Breast epithelium (tissue), 4 donors: ENCODE data around the gene ZNF629. TPM values are rescaled to one million over a fixed set of nuclear protein-coding genes. Genes with fewer than 3 reads are reported as not detected.
A peak's percentile ranks its signal among the peaks of the same experiment; 100 is the strongest.

Experiments
- DNase-seq, 2 donors: peaks; one replicate each; pipeline ENCODE4 v3.0.0-alpha.2; 2019; ENCODE audit warnings: low spot score in 2 of 2
- H3K27ac ChIP-seq, 2 donors: fragments of 200-600 bp; sonication (generic) in 1 of 2; one replicate each; pipeline ENCODE4 v1.5.1; 2016 to 2019; ENCODE audit warnings: mild to moderate bottlenecking in 1 of 2
- H3K27me3 ChIP-seq, 2 donors: fragments of 200-600 bp; sonication (generic) in 1 of 2; one replicate each; pipeline versions ENCODE4 v1.5.1 to v1.6.0; 2017 to 2019; ENCODE audit warnings: control low read depth in 1 of 2, mild to moderate bottlenecking in 1 of 2
- H3K36me3 ChIP-seq: fragments of 200-600 bp; one replicate; pipeline ENCODE4 v1.5.1; 2019
- H3K4me1 ChIP-seq, 2 donors: fragments of 200-600 bp; sonication (generic); one replicate each; pipeline ENCODE4 v1.5.1; 2016 to 2019; ENCODE audit warnings: control low read depth in 1 of 2
- H3K4me3 ChIP-seq, 3 donors: fragments of 200-600 bp; sonication (generic); 1 replicate in 2 of 3; 2 replicates in 1 of 3; pipeline ENCODE4 v1.5.1; 2016 to 2019; ENCODE audit warnings: mild to moderate bottlenecking in 3 of 3, moderate library complexity in 2 of 3
- H3K9me3 ChIP-seq, 2 donors: fragments of 200-600 bp; sonication (generic) in 1 of 2; one replicate each; pipeline ENCODE4 v1.5.1; 2016 to 2019; ENCODE audit warnings: control low read depth in 1 of 2
- CTCF ChIP-seq, 3 donors: fragments of 450-650 bp; IDR thresholded peaks; one replicate each; pipeline ENCODE4 v1.5.1; 2016 to 2017; ENCODE audit warnings: antibody characterized with exemption in 3 of 3, mild to moderate bottlenecking in 3 of 3, moderate library complexity in 3 of 3
- POLR2A ChIP-seq: fragments of 450-650 bp; IDR thresholded peaks from one replicate; pipeline ENCODE4 v1.6.1; 2016; ENCODE audit warnings: antibody characterized with exemption, mild to moderate bottlenecking, moderate library complexity
- POLR2AphosphoS5 ChIP-seq, 3 donors: sonication (generic); formaldehyde crosslinking; IDR thresholded peaks; one replicate each; pipeline ENCODE4 v1.6.1; 2017; ENCODE audit warnings: antibody characterized with exemption in 3 of 3
- intact Hi-C: fragments of 100-400 bp; cut with DNase I; formaldehyde crosslinking; loops from one replicate; pipeline ENCODE4 v1.15.1; 2023; ENCODE audit warnings: low total_unique reads
- total RNA-seq, 3 donors: library from RNA; depleted of rRNA; stranded (reverse); fragments of >200 nt; gene quantifications; one replicate each; pipeline ENCODE4 v1.1.0, GENCODE V29; 2016

The ZNF629 gene
- total RNA-seq: 10 to 100 TPM in 2 of 3 donors, 1 to 10 TPM in 1; 9.4 to 16.2 (median 10.5) TPM

- H3K4me1 ChIP-seq: peaks cover 0 to 6% of the 10 kb centered on the region in 2 donors
- H3K9me3 ChIP-seq: no peaks in the 10 kb centered on the region
- DNase-seq: peak; percentile 54 to 74
- intact Hi-C loops: no loop called here
- peak within 1 kb of the TSS; percentile 93 to 97 (median 96) for H3K4me3 ChIP-seq
- no peaks in the 10 kb centered on the region for H3K27me3 ChIP-seq
- peaks cover 11% of the 10 kb centered on the region for H3K36me3 ChIP-seq
- TF ChIP-seq CTCF (IDR thresholded peaks at IDR 0.05): peak in 1 of 3 donors; percentile 25
- no peak for TF ChIP-seq POLR2A
- peak in 1 of 3 donors; percentile 26 for TF ChIP-seq POLR2AphosphoS5 (IDR thresholded peaks at IDR 0.05)
- peak within 1 kb of the TSS; percentile 91 for H3K27ac ChIP-seq
Measured at GRCh38 chr16:30786936-30787612, at the start of gene ZNF629. ZNF629 (minus strand) TSS chr16:30787205; CDS start chr16:30784482, 2,723 bp downstream.

- no peak overlapping the region for H3K27ac ChIP-seq
- intact Hi-C loops: no loop called here
- no peak for DNase-seq
- no peaks in the 10 kb centered on the region for H3K4me1 ChIP-seq
- no peaks in the 10 kb centered on the region for H3K27me3 ChIP-seq
- H3K4me3 ChIP-seq: no peak overlapping the region
- no peaks in the 10 kb centered on the region for H3K9me3 ChIP-seq
- no peaks in the 10 kb centered on the region for H3K36me3 ChIP-seq
- no peak for TF ChIP-seq CTCF (IDR thresholded peaks at IDR 0.05)
- no peak for TF ChIP-seq POLR2AphosphoS5 (IDR thresholded peaks at IDR 0.05)
- TF ChIP-seq POLR2A: no peak
Measured at GRCh38 chr16:30834130-30834740, 47.2 kb upstream of the ZNF629 start.

GRCh38 chr16:30830072-30830417 lies 43.0 kb upstream of the ZNF629 start:
- H3K4me1 ChIP-seq: no peaks in the 10 kb centered on the region
- no peak for DNase-seq

GRCh38 chr16:30829130-30830071 lies 42.4 kb upstream of the ZNF629 start:
- no peaks in the 10 kb centered on the region for H3K4me1 ChIP-seq
- no peak for TF ChIP-seq CTCF (IDR thresholded peaks at IDR 0.05)
- TF ChIP-seq POLR2AphosphoS5 (IDR thresholded peaks at IDR 0.05): no peak
- no peak for TF ChIP-seq POLR2A
- H3K9me3 ChIP-seq: no peaks in the 10 kb centered on the region
- no peak for DNase-seq
- intact Hi-C loops: no loop called here
- H3K27ac ChIP-seq: no peak overlapping the region
- no peaks in the 10 kb centered on the region for H3K27me3 ChIP-seq
- H3K4me3 ChIP-seq: no peak overlapping the region
- H3K36me3 ChIP-seq: no peaks in the 10 kb centered on the region

More at GRCh38 chr16:30830072-30830417, 43.0 kb upstream of the ZNF629 start:
- H3K4me3 ChIP-seq: no peak overlapping the region
- H3K27me3 ChIP-seq: no peaks in the 10 kb centered on the region
- no peaks in the 10 kb centered on the region for H3K36me3 ChIP-seq
- TF ChIP-seq POLR2AphosphoS5 (IDR thresholded peaks at IDR 0.05) (no peak), CTCF (IDR thresholded peaks at IDR 0.05) (no peak), POLR2A (no peak)
- H3K27ac ChIP-seq: no peak overlapping the region
- no peaks in the 10 kb centered on the region for H3K9me3 ChIP-seq
- intact Hi-C loops: no loop called here
